HL-60/S4 treated with retinoic acid at 250 ng/mL for 4 days and 3 days (cell line): ENCODE data around the gene IPO11.

Source experiments
- in situ Hi-C: fragments of 300-500 bp; cut with MboI; formaldehyde crosslinking; loops from 2 replicates; pipeline ENCODE4 v1.7.0; 2022; ENCODE audit warnings: low sequenced_read_pairs

Gene IPO11

DNA sequence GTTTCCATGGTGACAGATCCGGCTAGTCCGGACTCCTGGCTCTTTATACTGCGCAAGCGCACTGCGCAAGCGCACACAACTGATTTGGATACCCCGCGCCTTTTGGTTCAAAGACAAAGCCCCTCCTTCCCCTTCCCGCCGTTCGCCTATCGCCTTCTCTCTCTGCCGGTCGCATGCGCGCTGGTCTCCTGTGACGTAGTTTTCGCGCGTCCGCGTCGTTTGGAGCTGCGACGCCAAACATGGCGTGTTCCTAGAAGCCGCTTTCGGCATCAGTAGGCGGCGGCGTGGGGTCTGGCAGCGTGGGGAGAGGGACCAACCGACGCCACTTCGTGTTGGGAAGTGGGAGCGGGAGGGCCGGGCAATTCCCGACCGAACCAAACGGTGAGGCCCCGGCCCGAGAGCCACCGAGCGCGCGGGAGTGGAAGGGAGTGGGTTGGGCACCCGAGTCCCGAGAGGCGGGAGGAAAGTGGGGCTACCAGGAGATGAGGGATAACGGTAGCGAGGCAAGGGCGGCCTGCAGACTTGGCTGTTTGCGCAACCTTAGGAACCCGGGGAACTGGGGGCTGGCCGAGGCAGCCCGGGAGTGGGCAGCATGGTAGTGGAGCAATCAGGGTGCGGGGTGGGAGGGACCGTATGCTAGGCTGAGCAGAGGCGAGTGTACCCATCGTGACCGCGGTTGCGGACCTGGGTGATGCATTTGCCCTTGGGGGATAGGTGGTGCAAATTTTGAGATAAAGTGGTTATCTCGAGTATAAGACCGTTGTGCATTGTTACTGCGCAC, at the start of gene IPO11:
Gene IPO11, plus strand, starts transcription at position 215 of the 781 bp plus-strand sequence. CDS start 24,517 bp downstream, outside the sequence.
- in situ Hi-C loops = no loop called here

DNA sequence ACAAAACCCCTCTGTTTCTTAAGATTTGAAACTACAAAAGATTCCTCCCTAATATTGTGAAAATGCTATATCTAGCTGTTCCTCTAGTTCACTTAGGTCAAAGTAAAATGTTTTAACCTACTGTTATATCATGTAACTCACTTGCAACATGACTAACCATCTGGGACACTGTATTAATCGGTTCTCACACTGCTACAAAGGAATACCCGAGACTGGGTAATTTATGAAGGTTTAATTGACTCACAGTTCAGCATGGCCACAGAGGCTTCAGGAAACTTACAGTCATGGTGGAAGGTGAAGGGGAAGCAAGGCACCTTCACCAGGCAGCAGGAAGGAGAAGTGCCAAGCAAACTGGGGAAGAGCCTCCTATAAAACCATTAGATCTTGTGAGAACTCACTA, 43.5 kb upstream of the IPO11 start:
- in situ Hi-C loops = no loop called here

DNA sequence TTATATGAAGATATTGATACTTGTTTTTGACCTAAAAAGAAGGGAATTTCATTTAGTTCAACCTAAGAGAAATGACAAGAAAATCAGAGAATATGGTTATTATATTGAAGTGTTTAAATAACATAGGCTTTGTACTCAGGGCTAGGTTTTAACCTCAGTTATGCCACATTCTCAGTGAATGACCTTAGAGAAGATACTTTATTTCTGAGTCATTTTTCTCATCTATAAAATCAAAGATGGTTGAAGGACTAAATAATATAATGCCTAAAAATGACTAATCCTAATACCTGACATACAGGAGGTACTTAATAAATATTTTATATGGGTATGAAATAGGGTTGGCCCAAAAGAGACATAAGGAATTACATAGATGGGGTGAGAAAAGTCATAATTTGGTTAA, 41.2 kb upstream of the IPO11 start:
- in situ Hi-C loops = no loop called here

DNA sequence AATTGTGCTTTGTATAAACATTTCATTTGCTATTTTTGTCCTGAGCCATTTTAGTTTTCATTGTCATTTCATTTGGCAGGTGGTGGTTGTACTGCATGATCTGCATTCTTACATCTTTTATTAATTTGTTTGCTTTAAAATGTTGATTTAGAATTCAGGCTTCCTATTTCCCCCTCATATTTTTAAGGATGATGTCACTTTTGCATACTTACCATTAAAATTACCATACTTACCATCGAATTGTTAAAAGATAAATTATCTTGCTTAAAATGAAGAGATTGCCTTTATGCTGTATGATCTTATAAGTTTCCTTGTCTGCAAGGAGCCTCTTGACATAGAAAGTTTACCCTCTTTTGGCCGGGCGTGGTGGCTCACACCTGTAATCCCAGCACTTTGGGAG, 40.0 kb upstream of the IPO11 start:
- in situ Hi-C loops = no loop called here

DNA sequence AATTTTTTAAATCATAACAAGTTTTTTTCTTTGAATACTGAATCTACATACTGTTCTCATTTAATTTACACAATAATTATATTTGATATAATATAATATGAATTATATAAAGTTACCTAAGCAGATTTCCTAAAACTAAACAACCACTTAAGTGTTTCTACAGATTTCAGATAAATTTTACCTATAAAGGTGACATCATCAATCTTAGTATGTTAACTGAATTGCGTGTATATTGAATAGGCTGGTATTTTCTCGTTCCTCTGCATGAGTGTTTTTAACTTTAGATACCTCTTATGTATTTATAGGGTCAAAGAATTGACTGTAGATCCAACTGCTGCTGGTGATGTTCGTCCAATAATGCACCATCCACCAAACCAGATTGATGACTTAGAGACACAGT, 39.2 kb upstream of the IPO11 start:
- in situ Hi-C loops = no loop called here

DNA sequence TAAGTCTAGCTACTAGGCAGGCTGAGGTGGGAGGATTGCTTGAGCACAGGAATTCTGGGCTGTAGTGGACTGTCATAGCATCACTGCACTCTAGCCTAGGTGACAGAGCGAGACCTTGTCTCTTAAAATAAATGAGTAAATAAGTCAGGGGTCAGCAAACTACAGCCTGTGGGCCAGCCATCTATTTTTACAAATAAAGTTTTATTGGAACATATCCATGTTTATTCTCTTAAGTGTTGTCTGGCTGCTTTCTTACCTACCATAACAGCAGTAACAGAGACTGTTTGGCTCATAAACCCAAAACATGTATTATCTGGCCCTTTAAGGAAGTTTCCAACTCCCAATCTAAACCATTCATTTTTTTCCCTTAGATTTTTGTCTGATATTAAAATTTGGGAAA, 38.5 kb upstream of the IPO11 start:
- in situ Hi-C loops = no loop called here

DNA sequence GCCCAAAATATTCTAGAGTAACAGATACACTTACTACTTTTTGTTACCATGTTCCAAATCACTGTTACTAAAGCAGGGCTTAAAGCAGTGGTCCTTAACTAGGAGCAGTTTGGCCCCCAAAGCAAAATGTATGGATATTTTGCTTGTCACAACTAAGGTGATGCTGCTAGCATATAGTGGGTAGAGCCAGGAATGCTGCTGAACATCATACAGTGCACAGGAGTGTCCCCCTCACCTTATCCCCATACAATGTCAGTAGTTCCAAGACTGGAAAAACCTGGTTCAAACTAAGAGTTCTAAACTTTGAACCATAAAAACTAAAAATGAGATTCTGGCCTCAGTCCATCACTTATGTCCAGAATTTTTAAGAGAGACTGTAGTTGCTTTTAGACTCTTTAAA, 36.9 kb upstream of the IPO11 start:
- in situ Hi-C loops = no loop called here

DNA sequence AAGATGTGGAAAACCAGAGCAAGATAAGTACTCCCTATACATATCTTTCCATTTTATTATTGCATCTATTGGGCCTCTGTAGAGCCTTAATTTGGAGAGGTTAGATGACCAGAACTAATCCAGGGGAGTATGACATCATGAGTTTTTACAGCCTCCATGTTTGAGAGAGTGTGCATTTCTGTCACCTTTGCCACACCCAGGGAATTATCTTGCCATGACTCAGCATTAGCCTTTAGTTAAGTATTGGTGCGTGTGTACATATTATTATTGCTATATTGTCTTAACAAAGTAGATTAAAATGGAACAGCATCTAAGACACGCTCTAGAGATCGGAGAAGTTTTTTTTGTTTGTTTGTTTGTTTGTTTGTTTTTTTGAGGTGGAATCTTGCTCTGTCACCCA, 36.5 kb upstream of the IPO11 start:
- in situ Hi-C loops = no loop called here

DNA sequence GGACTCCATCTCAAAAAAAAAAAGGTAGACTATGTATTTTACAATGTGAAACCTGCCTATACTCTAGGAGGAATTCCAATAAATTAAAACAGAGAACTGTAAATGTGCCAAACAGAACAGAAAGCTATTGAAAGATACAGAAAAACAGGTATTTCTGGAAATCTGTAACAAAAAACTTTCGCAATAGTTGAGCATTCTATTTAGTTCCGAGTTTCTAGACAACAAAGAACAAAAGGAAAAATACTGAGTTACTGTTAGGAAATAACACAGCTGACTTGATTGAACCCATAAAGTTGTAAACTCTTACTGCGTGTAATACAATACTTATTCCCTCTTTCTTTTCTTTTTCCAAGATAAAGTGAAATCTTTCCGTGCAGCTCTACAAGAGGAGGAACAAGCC, 27.4 kb upstream of the IPO11 start:
- in situ Hi-C loops = no loop called here

DNA sequence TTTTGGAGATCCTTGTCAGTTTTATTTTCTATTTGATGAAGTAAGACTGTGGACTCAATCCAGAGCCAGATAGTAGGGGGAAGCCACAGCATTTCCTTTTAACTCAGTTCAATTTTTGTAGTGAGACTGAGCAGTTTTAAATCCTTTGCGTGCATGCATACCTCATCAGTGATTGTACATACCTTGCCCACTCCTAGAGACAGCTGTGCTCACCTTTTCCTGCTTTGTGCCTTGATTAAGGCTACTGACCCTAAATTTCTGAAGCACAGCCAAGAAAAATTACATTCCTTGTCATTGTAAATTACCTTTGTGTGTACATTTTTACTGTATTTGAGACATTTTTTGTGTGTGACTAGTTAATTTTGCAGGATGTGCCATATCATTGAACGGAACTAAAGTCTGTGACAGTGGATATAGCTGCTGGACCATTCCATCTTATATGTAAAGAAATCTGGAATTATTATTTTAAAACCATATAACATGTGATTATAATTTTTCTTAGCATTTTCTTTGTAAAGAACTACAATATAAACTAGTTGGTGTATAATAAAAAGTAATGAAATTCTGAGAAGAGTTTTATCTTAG, 26.7 kb upstream of the IPO11 start:
- in situ Hi-C loops = no loop called here

DNA sequence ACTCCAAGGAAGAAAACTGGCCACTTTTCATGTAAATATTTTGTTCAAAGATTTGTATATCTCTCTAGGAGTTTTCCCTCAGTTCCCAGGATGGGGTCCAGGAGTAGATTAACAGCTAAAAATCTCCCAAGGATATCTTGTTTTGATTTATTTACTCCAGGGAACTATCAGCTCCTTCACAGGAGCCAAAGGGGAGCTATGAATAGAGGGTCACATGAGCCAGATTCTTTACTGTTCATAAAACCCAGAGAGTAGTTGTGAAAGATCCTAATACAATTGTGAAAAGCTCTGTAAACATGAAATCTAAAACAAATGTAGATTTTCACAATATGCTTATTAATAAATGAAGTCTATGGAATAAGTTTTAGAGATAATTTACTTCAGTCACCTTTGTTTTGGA, 25.7 kb upstream of the IPO11 start:
- in situ Hi-C loops = no loop called here

DNA sequence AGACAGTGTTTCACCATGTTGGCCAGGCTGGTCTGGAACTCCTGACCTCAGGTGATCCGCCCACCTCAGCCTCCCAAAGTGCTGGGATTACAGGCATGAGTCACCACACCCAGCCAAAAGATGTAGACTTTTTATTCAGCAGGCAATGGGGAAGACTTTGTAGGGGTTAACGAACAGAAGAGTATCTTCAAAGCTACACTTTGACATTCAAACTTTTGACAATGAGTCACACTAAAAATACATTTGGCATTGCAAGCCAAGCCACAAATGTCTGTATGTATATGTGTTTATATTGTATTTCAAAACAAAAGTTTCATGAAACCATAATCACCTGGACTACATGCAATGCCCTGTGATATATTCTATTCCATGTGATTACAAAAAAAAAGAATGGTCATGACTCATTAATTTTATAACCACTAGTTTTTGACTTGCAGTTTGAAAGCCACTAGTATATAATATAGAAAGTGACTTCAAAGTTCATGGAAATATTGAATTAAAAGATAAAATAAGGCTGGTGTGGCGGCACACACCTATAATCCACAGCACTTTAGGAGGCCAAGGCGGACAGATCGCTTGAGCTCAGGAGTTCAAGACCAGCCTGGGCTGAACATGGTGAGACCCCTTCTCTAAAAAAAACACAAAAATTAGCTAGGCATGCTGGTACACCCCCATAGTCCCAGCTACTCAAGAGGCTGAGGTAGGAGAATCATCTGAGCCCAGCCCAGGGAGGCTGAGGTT, 17.2 kb upstream of the IPO11 start:
- in situ Hi-C loops = no loop called here

DNA sequence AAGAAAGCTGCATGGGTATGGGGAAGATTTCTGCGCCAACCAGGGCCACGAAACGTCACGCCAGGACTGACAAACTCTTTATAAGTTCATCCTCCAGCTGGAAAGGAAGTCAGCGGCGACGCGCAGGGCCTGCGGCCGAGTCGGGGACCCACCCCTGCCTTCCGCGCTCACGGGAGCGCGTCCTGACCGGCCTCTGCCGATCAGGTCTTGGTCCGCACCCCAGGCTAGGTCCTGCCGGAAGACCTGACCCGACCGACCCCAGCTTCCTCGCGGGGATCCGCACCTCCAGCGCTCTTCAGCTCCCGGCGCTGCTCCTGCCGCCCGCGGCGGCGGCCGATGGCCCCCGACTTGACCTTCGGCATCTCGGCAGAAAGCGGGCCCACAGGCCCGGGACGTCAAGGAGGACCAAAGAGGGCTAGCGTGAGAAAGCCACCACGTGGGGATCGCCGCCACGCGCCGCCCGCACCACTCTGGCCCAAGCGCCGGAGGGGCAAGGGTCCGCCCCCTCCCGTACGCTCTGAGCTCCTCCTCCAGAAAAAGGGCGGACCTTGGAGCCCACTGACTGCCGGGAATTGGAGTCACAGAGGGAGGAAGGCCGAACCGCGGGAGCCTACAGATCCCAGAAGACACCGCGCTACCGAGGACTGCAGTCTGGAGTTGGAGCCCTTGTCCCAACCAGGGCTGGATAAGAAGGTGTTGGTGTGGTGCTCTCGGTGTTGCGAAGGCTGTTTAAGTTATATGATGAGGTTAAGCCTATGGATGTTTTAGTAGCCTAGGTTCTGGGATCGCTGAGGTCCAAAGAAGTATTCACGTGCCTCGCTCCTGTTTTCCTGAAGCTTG, 8.9 kb upstream of the IPO11 start, which contains the start of gene DIMT1:
Gene DIMT1, minus strand, starts transcription at position 495 of the 840 bp plus-strand sequence. Its CDS starts 133 bp downstream, at position 362.
- in situ Hi-C loops = no loop called here

DNA sequence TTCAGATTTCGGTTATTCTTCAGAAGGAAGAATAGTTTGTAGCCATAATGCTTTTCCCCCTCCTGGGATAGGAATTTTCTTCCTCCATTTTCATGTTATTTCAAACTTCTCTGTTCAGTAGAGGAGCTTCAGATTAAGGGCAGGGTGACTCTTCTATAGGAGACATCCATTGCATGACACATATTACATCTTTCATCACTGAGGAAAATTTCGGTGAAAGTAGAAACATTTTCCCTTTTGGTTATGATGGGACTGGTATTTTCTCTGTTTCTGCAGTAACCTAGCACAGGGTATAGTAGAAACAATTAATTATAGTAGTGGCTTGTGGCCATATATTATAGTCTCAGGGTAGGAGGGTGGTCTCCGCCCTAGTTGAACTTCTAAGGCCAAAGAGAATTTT, 1.1 kb downstream of the IPO11 start:
- in situ Hi-C loops = no loop called here

DNA sequence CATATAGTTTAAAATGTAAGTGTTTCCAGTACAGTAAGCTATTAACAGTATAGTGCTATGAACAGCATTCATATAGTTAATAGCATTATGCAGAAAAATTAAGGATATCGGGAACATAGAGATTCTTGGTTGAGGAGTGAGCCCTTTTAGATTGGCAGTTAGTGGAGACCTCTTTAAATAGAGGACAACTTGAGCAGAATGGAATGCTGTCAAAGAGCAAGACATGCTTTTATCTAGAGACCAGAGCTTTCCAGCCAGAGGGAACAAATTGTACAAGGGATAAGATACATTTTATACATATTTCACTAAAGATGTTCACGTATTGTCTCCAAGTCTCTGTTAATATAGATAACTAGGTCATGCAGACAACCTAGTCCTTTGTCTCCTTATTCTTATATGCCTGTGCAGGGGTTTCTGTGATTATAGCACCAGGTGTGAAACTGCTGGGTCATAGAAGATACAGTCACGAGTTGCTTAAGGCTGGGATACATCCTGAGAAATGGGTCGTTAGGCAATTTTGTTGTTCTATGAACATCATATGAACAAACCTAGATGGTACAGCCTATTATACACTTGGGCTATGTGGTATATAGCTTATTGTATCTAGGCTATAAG, 6.0 kb downstream of the IPO11 start:
- in situ Hi-C loops = no loop called here

DNA sequence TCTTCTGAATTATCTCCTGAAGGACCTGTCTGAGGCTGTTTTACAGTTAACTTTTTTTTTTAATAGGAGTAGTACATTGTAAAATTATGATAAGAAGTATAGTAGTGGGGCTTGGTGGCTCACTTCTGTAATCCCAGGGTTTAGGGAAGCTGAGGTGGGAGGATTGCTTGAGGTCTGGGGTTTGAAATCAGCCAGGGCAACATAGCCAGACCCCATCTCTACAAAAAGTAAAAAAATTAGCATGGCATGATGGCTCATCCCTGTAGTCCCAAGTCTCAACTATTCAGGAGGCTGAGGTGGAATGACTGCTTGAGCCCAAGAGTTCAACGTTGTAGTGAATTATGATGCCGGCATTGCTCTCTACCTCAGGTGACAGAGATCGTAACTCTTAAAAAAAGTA, 7.0 kb downstream of the IPO11 start:
- in situ Hi-C loops = no loop called here

DNA sequence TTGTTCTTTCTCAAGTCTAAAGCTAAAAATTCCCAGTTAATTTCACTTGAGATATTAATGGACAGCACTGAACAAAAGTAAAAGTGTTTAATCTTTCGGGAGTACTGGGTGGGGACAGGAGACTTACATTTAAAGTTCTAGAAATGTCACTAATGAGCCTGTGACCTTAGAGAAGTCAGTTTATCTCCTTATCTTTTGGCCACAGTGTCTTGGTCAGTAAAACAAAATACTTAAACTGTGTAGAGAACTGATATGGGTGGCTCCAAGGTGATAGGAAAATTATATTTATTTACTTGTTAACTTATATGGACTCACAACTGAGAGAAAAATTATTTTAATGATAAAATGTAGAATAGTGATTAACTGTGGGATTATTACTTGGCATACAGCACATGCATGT, 8.9 kb downstream of the IPO11 start:
- in situ Hi-C loops = no loop called here

DNA sequence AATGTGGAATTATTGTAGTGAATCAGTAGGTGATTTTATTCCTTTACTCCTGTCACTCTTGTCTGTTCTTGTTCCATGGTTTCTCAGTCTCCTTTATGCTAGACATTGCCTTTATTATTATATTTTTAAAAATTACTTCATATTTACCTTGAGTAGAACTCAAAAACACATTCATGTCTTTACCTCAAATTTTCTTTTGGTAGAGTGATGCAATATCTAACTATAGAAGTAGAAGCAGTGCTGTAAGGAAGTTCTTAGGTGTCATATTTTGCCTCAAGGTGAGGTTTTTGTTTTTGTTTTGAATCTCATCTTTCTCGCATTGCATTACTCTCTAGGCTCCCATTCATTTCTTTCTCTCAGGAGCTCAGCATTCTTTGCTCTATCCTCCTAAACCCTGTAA, 12.2 kb downstream of the IPO11 start:
- in situ Hi-C loops = no loop called here

DNA sequence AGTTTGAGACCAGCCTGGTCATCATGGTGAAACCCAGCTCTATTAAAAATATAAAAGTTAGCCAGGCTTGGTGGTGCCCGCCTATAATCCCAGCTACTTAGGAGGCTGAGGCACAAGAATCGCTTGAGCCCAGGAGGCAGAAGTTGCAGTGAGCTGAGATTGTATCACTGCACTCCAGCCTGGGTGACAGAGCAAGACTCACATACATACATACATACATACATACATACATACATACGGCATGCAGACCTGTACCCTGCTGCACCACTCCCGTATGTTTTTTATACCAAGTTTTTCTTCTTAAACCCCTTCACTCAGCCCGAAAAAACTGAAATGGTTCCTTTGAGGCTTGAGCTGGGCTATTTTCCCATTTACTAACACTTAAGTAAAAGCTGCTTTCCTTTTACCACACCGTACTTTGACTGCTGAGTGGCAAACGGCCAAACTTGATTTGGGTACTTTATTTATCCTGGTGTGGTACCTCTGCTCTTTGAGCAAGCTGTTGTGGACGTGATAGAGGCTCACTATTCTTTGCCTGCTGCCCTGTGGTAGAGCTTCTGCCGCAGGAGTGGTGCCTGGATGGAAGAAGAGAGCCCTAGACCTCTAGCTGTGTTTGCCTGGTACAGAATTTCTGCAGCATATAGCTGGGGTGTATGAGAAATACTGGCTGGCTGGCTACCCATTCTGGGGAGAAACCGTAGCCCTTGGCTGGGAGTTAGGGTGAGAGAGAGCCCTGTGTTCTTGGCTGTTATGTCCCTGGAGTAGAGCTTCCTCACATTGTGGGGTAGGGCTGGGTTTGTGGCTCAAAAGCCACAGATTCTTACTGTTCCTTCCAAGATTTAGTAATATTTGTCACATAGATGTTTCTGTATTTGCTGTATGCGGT, 19.4 kb downstream of the IPO11 start:
- in situ Hi-C loops = no loop called here

DNA sequence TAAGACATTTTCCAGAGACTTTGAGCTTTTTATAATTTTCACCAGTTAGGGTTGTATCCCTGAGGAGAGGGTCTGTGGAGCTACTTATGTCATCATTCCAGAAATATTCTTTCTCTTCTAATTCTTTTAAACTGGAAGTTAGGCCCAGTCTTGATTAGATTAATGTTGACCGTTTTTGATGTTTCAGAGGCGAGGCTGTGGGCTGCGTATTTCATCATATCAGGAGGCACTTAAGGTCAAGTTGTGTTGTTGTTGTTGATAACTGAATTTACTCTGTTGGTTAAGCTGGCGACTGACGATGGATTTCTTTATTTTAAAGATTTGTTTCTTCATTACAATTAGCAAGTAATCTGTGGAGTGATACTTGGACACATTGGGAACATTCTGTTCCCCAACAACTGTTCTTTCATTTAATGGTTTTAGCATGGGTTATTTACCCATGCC, 20.1 kb downstream of the IPO11 start:
- in situ Hi-C loops = no loop called here
